Activated naive CD8-positive, alpha-beta T cell treated with anti-CD3 and anti-CD28 coated beads for 36 hours (primary cell): ENCODE results near the gene THSD4. TPM values are rescaled to one million over a fixed set of nuclear protein-coding genes. Genes with fewer than 3 reads are reported as not detected.

Experiments used
- DNase-seq: peaks from one replicate; pipeline ENCODE4 v3.0.0; 2021
- H3K27ac Mint-ChIP-seq: one replicate; pipeline ENCODE4 v1.8.0; 2022; ENCODE audit warnings: mild to moderate bottlenecking, moderate library complexity, mixed read lengths
- H3K27me3 Mint-ChIP-seq: one replicate; pipeline ENCODE4 v1.8.0; 2022; ENCODE audit warnings: mild to moderate bottlenecking, mixed read lengths
- H3K36me3 Mint-ChIP-seq: one replicate; pipeline ENCODE4 v1.8.0; 2021; ENCODE audit warnings: mild to moderate bottlenecking, mixed read lengths
- H3K4me1 Mint-ChIP-seq: one replicate; pipeline ENCODE4 v1.8.0; 2021; ENCODE audit warnings: mixed read lengths
- H3K4me3 Mint-ChIP-seq: one replicate; pipeline ENCODE4 v1.8.0; 2022; ENCODE audit warnings: mild to moderate bottlenecking, moderate library complexity, mixed read lengths
- H3K9me3 Mint-ChIP-seq: one replicate; pipeline ENCODE4 v1.8.0; 2022; ENCODE audit warnings: mixed read lengths
- total RNA-seq, 2 experiments: library from RNA; stranded (reverse); gene quantifications; one replicate each; pipeline ENCODE4 v1.2.3, GENCODE V29; 2021

The THSD4 gene
- total RNA-seq, 2 experiments from 2014 or later, result not detected

DNA sequence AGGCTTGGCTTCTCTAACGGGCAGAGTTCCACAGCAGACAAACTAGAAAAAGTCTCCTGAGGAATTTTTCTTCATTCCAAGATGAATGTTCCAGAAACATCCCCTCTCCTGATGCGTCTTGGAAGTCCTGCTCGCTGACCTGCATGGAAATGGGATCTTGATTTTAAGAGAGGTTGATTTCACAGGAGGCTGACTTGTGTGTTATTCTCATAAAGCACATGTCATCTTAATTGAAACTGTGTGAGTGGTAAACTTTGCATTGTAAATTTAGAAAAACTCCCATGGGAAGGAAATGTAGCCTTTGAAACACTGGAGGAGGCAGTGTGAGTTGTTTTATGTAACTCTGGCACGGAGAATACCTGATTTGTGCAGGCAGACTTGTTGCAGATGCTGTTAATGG, 357.3 kb downstream of the THSD4 start:
- H3K4me1 Mint-ChIP-seq, result peaks cover 4% of the 10 kb centered on the region
- H3K4me3 Mint-ChIP-seq, result no peak overlapping the region
- no peak overlapping the region for H3K27ac Mint-ChIP-seq
- no peaks in the 10 kb centered on the region for H3K36me3 Mint-ChIP-seq
- peaks cover 3% of the 10 kb centered on the region for H3K27me3 Mint-ChIP-seq
- no peak for DNase-seq
- no peaks in the 10 kb centered on the region for H3K9me3 Mint-ChIP-seq

DNA sequence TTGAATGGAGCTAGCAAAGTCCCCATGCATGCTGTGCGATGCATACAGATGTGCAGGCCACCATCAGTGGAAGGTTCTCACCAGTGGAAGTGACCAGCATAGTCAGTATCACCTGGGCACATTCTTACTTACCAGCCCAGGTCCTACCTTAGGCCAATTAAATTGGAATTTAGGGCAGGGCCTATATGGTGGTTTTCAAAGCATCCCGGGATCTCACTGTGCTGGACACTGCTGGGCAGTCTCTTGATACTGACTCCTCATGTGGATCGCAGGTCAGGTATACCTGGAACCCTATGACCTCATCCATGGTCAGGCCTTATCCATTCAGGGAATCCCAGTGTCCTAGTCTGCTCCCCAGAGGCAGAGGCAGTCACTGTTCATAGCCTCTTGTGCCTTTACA, 358.5 kb downstream of the THSD4 start:
- no peak for DNase-seq
- Mint-ChIP-seq H3K36me3 (no peaks in the 10 kb centered on the region), H3K27ac (no peak overlapping the region), H3K9me3 (no peaks in the 10 kb centered on the region), H3K4me3 (no peak overlapping the region), H3K27me3 (no peaks in the 10 kb centered on the region), H3K4me1 (peaks cover 4% of the 10 kb centered on the region)

DNA sequence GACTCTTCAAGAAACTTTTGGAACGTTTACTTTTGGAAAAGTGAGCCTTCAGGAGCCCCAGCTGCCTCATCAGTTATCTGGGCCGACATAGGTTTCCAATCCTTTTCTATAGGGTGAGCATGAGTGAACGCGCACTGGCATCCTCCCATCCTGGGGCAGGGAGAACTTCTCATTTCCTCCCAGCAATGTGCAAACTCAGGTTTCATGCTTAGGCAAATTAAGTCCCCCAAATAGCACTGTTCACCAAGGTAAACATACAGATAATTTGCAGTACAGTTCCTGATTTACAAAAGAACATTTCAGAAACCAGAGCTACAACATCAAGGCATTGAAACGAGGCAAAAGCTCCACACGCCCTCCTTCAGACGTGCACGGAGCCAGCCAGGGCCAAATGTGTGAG, 361.6 kb downstream of the THSD4 start:
- Mint-ChIP-seq H3K4me1 (no peaks in the 10 kb centered on the region), H3K4me3 (no peak overlapping the region), H3K36me3 (no peaks in the 10 kb centered on the region), H3K27me3 (no peaks in the 10 kb centered on the region), H3K9me3 (no peaks in the 10 kb centered on the region), H3K27ac (no peak overlapping the region)
- no peak for DNase-seq

DNA sequence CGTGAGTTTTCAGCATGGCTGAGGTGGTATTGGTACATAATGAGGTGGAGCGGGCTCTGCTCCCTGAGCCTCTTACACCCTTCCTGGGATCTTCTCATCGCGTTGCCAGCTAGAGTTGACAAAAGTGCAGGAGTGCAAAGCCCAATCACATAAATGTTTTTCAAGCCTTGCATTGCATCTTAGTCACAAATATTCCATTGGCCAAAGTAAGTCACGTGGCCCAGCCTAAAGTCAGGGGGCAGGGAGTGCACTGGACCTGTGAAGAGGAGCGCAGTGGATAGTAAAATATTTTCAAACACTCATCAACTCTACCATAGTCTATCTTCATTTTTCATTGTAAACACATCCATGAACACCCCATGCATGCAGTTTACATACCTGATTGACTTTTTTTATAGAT, 365.3 kb downstream of the THSD4 start:
- Mint-ChIP-seq H3K4me3 (no peak overlapping the region), H3K27ac (no peak overlapping the region), H3K4me1 (no peaks in the 10 kb centered on the region), H3K27me3 (peaks cover 9% of the 10 kb centered on the region), H3K36me3 (no peaks in the 10 kb centered on the region), H3K9me3 (no peaks in the 10 kb centered on the region)
- DNase-seq, result no peak

DNA sequence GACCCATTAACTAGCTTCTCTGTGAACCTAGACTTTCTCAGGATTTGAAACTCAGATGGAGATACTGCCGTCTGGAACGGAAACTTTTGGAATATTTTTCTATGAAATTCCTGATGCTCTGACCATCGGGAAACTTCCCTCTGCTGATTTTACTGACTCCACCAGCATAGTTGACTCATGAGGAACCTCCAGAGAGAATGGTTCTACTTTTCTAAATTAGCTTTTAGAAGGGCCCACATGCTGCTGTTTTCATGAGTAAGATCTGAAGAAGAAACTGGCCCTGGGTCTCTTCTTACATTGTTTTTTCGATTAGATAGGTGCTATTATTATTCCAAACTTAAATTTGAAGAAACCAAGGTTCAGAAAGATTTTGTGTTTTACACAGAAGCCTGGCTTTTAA, 368.8 kb downstream of the THSD4 start:
- Mint-ChIP-seq H3K27me3 (peaks cover 18% of the 10 kb centered on the region), H3K9me3 (no peaks in the 10 kb centered on the region), H3K4me1 (no peaks in the 10 kb centered on the region), H3K27ac (no peak overlapping the region), H3K4me3 (no peak overlapping the region), H3K36me3 (no peaks in the 10 kb centered on the region)
- no peak for DNase-seq

DNA sequence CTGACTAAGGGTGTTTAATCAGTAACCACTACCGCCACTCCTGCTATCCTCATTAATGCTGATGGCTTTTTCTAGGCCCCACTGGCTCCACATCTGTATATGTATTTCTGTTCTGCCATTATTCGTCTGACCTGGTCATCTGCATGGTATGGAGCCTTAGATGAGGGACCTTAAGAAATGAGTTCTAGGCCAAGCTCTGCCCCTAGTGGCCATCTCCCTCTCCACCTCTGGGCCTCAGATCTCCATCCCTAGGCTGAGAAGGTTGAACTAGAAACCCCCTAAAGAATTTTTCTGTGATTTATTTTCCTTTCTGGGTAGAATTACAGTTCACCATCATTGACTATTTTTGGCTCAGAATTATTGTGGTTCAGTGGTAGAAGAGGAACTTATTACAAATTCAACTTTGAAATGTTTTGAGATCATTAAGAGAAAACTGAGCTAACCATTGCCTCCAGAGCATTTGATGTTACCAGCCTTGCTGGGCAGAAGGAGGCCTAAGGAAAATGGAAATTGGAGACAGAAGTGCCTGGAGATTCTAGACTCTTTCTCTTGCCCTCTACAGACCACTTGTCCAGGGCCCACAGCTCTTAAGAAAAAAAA, 369.9 kb downstream of the THSD4 start:
- no peak overlapping the region for H3K27ac Mint-ChIP-seq
- no peak overlapping the region for H3K4me3 Mint-ChIP-seq
- H3K9me3 Mint-ChIP-seq, result no peaks in the 10 kb centered on the region
- DNase-seq, result no peak
- peaks cover 24% of the 10 kb centered on the region for H3K27me3 Mint-ChIP-seq
- no peaks in the 10 kb centered on the region for H3K36me3 Mint-ChIP-seq
- no peaks in the 10 kb centered on the region for H3K4me1 Mint-ChIP-seq

DNA sequence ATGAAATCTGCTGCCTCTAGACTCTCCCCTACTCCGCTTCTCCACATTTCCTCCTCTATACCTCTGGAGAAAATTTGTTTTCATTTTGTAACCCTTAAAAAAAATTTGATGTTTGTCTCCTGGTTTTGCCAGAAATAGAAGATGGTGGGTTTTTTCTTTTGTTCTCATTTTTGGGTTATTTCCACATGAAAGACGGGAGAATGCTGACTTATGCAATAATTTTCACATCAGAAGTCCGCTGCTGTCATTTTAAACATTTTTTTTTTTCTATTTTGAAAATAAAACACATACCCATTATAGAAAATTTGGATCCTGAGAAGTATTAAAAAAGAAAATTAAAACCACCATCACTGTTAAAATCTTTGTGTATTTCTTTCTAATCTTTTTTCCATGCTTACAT, 374.3 kb downstream of the THSD4 start:
- no peaks in the 10 kb centered on the region for H3K36me3 Mint-ChIP-seq
- peaks cover 20% of the 10 kb centered on the region for H3K27me3 Mint-ChIP-seq
- H3K9me3 Mint-ChIP-seq, result no peaks in the 10 kb centered on the region
- H3K4me3 Mint-ChIP-seq, result no peak overlapping the region
- no peak for DNase-seq
- H3K4me1 Mint-ChIP-seq, result no peaks in the 10 kb centered on the region
- H3K27ac Mint-ChIP-seq, result no peak overlapping the region

DNA sequence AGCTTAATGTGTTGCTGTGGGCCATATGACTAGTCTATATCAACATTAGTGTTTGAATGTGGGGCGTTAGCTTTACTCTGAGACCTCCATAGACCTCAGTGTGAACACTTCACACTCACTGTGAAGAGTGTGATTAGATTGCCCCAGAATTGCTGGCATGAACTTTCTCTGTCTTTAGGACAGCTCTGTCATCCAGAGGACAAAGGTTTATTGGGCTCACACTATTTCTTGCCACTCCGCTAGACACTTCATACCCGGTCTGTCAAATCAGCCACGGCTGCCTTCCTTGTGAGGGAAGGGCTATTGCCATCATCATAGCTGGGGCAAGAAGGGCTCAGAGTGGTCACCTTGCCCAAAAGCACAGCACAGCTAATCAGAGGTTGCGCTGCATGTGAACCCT, 378.3 kb downstream of the THSD4 start:
- H3K27me3 Mint-ChIP-seq, result peaks cover 19% of the 10 kb centered on the region
- H3K4me3 Mint-ChIP-seq, result no peak overlapping the region
- H3K4me1 Mint-ChIP-seq, result no peaks in the 10 kb centered on the region
- no peaks in the 10 kb centered on the region for H3K36me3 Mint-ChIP-seq
- no peak for DNase-seq
- H3K27ac Mint-ChIP-seq, result no peak overlapping the region
- no peaks in the 10 kb centered on the region for H3K9me3 Mint-ChIP-seq

DNA sequence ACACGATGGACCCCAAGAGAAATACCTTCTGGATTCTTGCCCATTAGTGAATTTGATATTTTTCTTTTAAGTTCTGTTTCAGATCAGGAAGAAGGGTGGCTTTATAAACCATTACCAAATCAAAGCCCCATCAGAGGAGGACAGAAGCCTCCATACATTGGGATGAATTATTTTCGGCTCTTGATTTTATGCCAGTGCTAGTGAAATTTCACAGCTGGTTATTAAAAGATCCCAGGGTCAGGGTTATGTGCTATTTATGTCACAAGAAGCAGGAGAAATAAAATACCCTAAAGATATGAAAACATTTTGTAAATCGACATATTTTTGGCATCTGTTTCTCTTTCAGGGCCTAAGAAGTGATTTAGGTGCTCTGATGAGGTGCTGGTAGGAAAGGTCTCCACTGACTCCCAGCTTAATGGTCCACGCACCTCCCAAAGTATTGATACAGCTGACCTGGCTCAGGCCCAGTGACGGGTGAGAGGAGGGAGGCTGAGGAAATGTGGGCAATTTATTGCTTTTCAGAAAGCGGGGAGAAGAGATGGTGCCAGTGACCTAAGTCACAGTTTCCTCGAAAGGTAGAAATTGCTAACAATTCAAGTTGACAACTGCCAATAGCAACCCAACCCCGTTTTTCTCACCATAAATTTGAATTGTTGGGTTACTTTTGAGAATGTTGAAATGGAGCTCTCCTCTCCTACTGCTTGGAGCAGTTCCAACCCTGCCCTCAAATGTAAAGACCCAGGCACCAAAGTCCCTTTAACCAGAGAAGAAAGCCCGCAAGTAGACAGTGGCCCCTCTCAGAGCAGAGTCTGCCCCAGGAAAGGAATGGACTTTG, 379.5 kb downstream of the THSD4 start:
- peaks cover 12% of the 10 kb centered on the region for H3K27me3 Mint-ChIP-seq
- H3K27ac Mint-ChIP-seq, result no peak overlapping the region
- no peaks in the 10 kb centered on the region for H3K9me3 Mint-ChIP-seq
- DNase-seq, result no peak
- H3K4me1 Mint-ChIP-seq, result no peaks in the 10 kb centered on the region
- no peak overlapping the region for H3K4me3 Mint-ChIP-seq
- no peaks in the 10 kb centered on the region for H3K36me3 Mint-ChIP-seq

DNA sequence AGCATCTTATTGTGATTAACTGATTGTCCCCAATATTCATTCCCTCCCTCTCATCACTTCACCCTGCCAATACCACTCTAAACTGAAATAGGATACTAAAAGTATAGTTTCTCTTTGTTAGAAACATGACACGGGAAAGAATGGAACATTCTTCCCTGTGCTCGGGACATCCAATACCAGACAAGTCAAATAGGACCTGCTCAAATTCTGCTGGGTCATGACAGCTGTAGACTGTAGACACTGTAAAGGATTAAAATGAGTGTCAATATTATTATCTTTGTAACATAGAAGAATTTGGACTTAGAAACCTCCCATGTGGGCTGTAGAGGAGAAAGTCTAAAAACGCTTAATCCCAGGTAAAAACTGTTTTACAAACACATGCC, 380.1 kb downstream of the THSD4 start:
- Mint-ChIP-seq H3K36me3 (no peaks in the 10 kb centered on the region), H3K9me3 (peaks cover 4% of the 10 kb centered on the region), H3K4me3 (no peak overlapping the region), H3K27ac (no peak overlapping the region), H3K27me3 (peaks cover 16% of the 10 kb centered on the region), H3K4me1 (no peaks in the 10 kb centered on the region)
- DNase-seq, result no peak

DNA sequence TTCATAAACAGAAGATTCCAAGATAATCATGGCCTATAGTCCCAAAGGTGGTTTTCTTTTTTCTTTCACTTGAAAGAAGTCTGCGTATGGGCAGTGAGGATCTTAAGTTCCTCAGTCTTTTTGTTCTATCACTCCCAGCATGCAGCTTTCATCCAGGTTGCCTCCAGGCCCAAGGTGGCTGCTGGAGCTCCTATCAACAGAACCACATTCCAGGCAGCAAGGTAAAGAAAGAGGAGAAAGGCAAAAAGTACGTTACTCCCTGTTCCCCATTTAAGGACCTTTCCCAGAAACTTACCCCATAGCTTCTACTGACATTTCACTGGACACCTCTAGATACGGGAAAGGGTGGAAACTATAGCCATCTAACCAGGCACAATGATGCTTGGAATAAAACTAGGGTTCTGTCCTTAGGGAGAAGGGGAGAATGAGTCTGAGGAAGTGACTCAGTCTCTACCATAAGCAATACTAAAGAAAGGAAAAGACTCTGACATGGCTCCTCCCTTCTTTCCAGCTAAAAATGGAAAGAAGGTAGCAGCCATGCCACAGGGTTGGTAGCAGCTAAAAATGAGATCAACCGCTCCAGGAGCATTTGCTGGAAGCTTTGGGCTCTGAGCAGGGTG, 381.2 kb downstream of the THSD4 start:
- Mint-ChIP-seq H3K27ac (no peak overlapping the region), H3K4me3 (no peak overlapping the region), H3K36me3 (no peaks in the 10 kb centered on the region), H3K27me3 (peaks cover 19% of the 10 kb centered on the region), H3K4me1 (no peaks in the 10 kb centered on the region), H3K9me3 (peaks cover 4% of the 10 kb centered on the region)
- DNase-seq, result no peak

DNA sequence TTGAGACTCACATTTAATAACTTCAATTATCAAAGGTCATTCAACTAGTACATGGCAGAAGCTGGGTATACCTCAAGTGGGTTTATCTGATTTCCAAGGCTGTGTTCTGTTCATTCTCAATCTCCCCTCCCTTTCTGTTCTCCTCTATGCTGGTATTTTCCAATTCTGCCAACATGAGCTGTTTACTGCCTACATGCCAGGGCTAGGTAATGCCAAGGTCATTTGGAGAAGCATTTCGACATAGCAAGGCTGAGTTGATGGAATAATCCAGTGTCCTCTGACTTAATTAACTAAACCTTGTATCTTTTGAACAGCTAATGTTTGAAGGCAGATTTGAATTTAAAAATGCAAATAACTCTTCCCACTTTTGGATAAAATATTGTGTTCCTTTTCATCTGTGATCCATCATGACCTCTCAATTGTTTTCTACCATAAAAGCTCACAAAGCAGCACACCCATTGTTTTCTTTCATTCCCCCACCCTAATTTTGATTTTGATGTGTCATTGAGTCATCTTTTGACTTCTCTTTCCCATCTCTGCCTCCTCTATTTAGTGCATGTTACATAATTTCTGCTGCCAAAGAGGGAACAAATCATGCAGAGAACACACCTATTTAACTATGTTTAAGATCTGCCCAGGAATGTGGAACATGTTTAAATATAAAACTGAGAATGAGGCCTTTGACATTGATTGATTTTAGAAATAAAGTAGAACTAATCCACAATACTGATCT, 386.2 kb downstream of the THSD4 start:
- no peak for DNase-seq
- H3K4me3 Mint-ChIP-seq, result no peak overlapping the region
- peaks cover 4% of the 10 kb centered on the region for H3K9me3 Mint-ChIP-seq
- H3K4me1 Mint-ChIP-seq, result no peaks in the 10 kb centered on the region
- H3K36me3 Mint-ChIP-seq, result no peaks in the 10 kb centered on the region
- H3K27me3 Mint-ChIP-seq, result peaks cover 30% of the 10 kb centered on the region
- no peak overlapping the region for H3K27ac Mint-ChIP-seq

DNA sequence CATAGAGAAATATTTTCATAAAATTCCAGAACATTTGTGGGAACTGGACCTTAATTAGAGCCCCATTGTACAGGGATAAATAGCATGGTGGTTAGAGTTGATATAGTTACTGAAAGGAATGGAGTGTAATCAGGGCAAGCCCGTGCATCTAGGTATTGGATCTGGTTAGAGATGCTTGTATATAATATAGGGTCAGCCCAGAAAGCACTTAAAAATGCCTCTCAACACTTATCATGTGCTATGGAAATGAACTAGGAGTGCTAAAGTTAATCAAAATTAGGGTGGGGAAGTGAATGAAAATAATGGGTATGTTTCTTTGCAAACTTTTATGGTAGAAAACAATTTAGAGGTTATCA, 386.8 kb downstream of the THSD4 start:
- Mint-ChIP-seq H3K36me3 (no peaks in the 10 kb centered on the region), H3K4me3 (no peak overlapping the region), H3K27ac (no peak overlapping the region), H3K9me3 (peaks cover 4% of the 10 kb centered on the region), H3K27me3 (peaks cover 25% of the 10 kb centered on the region), H3K4me1 (no peaks in the 10 kb centered on the region)
- DNase-seq, result no peak

DNA sequence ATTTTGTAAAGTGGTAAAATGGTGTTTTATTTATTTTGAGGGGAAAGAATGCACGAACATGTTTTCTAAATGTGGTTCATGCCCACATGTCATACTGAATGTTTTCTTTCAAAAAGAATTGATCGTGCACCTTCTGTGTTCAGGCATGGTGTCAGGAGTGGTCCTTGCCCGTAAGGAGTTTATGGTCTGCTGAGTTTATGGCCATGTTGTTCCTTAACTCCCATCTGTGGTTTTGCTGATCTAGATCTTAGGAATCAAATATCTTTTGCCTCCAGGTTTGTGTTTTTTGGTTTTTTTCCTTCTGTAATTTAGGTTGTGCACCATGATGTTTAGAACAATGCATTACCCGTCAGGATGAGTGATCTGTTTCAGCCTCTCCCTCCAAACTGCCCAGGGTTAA, 390.7 kb downstream of the THSD4 start:
- DNase-seq, result no peak
- Mint-ChIP-seq H3K36me3 (no peaks in the 10 kb centered on the region), H3K4me1 (no peaks in the 10 kb centered on the region), H3K4me3 (no peak overlapping the region), H3K27me3 (peaks cover 20% of the 10 kb centered on the region), H3K27ac (no peak overlapping the region), H3K9me3 (no peaks in the 10 kb centered on the region)

DNA sequence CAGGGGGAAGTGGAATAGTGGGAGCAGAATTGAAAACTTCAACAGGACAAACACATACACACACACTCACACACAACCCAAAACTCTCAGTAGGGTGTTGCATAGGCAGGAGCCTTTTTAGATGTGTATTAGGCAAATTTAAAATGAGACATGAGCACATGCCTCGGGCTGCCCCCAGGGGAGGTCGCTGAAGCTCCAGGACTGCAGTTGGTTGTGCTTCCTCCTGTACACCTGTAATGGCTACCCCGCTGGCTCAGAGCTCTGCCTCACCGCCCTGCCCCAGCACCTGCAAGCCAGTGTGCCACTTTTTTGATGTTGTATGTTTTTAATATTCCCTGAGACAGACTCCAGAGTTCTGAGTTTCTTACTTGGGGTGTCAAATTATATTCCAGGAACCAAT, 391.7 kb downstream of the THSD4 start:
- no peak for DNase-seq
- Mint-ChIP-seq H3K27me3 (peaks cover 20% of the 10 kb centered on the region), H3K9me3 (no peaks in the 10 kb centered on the region), H3K36me3 (no peaks in the 10 kb centered on the region), H3K4me1 (no peaks in the 10 kb centered on the region), H3K27ac (no peak overlapping the region), H3K4me3 (no peak overlapping the region)
